HK-2 (cell line): ENCODE measurements around the gene UBE2U.

Experiments used
- DNase-seq: peaks from one replicate; pipeline ENCODE4 v3.0.0-alpha.2; 2018; ENCODE audit not compliant: unreplicated experiment

UBE2U gene

GRCh38 chr1:64295136-64295535, 91.7 kb downstream of the UBE2U start:
- no peak for DNase-seq

GRCh38 chr1:64295561-64295960, 92.1 kb downstream of the UBE2U start:
- DNase-seq = no peak

- DNase-seq = no peak
These were observed 93.0 kb downstream of the UBE2U start for GRCh38 chr1:64296459-64296858.

GRCh38 chr1:64302194-64302593, 98.8 kb downstream of the UBE2U start:
- DNase-seq = no peak

- DNase-seq = no peak
These were observed 99.5 kb downstream of the UBE2U start for GRCh38 chr1:64302971-64303370.

- no peak for DNase-seq
These were observed 101.4 kb downstream of the UBE2U start for GRCh38 chr1:64304823-64305222.

- no peak for DNase-seq
These were observed 105.4 kb downstream of the UBE2U start for GRCh38 chr1:64308866-64309265.

- no peak for DNase-seq
These were observed 106.0 kb downstream of the UBE2U start for GRCh38 chr1:64309431-64309831.

- no peak for DNase-seq
These were observed 107.3 kb downstream of the UBE2U start for GRCh38 chr1:64310760-64311159.

- no peak for DNase-seq
These were observed 109.0 kb downstream of the UBE2U start for GRCh38 chr1:64312431-64312830.

GRCh38 chr1:64315402-64315801, 112.0 kb downstream of the UBE2U start:
- DNase-seq = no peak
